D341Med (cell line): ENCODE results near the gene CLCNKA.

Experiments
- DNase-seq: peaks from one replicate; pipeline ENCODE4 v3.0.0; 2012; ENCODE audit warnings: low spot score

CLCNKA gene

DNA sequence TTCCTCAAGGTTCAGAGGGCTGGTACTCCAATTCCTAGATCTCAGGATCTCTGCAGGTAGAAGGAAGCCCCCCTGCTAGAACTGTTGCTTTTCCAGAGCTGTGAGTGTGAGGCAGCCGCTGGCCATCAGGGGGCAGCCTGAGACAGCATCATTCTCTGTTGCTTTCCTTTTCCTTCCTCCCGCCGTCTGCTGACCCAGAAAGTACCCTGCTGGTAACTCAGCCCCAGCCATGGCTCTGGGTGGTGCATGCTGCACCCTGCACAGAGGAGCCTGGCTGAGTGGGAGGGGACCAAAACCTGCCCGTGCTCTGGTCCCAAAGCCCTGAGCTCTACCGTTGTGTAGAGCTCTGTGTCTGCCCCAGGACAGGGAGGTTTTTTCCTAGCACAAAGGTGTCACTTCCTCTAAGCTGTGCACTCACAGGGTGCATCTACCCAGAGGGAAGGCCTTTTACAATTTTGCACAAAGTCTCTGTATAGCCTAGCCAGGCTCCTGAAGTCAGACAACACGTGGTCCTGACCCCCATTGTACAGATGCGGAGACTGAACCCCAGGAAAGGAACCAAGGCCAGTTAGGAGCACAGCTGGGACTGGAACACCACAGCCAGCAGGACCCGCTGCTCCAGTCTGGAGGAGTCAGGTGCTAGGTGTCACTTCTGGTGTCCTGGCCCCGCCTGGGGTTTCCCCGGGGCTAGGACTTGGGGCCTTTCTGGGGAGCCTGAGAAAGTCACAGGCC lies 57.3 kb downstream of the CLCNKA start:
- DNase-seq, result peak; percentile 83

DNA sequence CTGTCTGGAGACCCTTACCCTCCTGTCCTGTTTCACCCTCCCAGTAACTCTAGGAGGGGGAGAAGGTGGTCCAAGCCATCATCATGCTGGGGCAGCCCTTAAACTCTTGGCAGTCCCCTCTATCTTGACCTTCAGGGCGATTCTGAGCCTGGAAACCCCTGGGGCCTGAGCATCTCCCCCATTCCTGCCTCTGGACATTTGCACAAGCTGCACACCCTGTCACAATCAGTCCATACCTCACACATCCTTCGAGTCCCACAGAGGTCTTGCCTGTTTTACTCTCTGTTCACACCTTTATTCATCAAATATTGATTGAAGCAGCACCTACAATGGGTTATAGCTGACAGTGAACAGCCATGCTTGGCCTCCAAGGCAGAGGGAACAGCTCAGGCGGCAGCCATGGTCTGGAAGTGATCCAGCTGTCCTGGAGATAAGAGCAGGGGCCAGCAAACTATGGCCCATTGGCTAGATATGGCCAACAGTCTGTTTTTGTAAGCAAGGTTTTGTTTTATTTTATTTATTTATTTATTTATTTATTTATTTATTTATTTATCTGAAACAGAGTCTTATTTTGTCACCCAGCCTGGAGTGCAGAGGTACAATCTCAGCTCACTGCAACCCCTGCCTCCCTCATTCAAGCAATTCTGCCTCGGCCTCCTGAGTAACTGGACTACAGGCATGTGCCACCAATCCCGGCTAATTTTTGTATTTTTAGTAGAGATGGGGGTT lies 58.8 kb downstream of the CLCNKA start:
- no peak for DNase-seq

DNA sequence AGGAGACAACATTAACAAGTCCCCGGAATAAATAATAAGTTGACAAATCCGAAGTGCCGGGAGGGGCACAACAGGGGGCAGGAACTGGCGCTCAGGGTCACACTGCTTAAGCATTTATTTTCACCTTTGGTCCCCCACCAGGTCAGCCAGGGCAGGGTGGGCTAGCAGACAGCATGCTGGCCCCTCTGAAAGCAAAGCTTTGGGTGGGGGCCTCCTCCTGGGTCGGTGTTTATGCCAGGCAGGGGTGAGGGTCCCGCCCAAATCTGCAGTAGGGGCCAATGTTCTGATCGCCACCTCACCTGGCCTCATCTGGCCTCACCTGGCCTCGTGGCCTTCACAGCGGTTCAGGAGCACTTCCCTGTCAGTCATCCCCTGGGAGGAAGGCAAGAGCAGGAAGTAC lies 59.8 kb downstream of the CLCNKA start:
- no peak for DNase-seq

DNA sequence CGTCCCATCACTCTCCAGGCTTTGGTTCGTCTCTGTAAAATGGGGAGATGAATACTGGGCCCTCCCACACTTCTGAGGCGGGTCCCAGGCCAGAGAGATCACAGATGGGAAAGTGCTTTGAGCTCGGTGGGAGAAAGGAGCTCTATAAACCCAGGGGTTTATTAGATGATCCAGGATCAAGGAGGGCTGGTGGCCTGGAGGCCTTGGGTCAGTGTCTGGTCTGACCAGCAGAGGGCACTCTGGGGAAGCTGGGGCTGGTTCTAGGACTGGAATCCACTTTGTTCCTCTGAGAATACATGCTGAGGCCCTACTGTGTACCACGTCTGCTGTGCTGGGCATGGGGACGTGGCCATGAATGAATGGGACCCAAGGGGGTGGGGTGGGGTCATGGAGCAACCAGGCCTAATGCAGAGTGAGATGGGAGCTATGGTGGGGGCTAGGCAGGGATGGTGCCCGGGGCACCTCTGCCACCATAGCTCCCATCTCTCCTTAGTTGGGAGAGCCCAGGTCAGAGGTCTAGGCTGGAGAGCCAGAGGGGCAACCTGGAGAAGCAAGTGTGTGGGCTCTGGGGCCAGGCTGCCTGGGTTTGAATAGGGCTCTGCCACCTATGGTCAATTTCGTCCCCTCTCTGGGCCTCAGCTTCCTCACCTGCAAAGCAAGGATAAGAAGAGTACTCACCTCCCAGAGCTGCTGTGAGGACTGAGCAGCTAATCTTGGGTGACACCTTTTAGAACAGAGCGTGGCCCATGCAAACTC lies 60.6 kb downstream of the CLCNKA start:
- peak; percentile 76 for DNase-seq

DNA sequence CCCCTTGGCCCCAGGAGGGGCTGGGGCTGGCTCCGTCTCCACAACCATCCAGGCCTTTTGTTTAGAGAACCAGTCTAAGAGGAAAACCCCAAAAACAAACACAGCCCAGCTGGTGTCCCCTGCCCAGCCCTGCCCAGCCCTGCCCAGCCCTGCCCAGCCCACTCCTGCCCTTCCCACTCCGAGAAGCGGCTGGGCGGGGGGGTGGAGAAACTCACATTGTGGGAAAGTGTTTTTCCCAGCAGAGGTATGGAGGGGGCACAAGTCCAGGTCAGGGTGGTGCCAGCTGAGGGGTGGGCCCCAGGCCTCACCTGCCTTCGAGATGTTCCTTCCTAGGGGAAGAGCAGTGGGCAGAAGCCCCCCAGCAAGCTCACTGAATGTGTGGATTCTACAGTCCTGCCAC lies 61.6 kb downstream of the CLCNKA start:
- no peak for DNase-seq
